Uterus (tissue), 4 donors: ENCODE measurements around the gene FITM1. TPM values are rescaled to one million over a fixed set of nuclear protein-coding genes. Genes with fewer than 3 reads are reported as not detected.

Source experiments
- DNase-seq, 2 donors: peaks; one replicate each; pipeline ENCODE4 v3.0.0-alpha.2; 2019 to 2020
- H3K27ac ChIP-seq, 2 donors: fragments of 200-600 bp; sonication (generic); 1 replicate in 1 of 2; 2 replicates in 1 of 2; pipeline ENCODE4 v1.5.1; 2016 to 2018
- H3K27me3 ChIP-seq, 2 donors: fragments of 200-600 bp; sonication (generic); one replicate each; pipeline ENCODE4 v1.5.1; 2018 to 2019; ENCODE audit warnings: control low read depth in 1 of 2
- H3K36me3 ChIP-seq, 2 donors: fragments of 200-600 bp; sonication (generic); one replicate each; pipeline ENCODE4 v1.5.1; 2019; ENCODE audit warnings: control low read depth in 1 of 2
- H3K4me1 ChIP-seq, 2 donors: fragments of 200-600 bp; sonication (generic); one replicate each; pipeline ENCODE4 v1.5.1; 2018 to 2019; ENCODE audit warnings: control low read depth in 1 of 2
- H3K4me3 ChIP-seq, 2 donors: fragments of 200-600 bp; sonication (generic); 1 replicate in 1 of 2; 2 replicates in 1 of 2; pipeline ENCODE4 v1.5.1; 2018 to 2019; ENCODE audit warnings: mild to moderate bottlenecking in 1 of 2
- H3K9me3 ChIP-seq, 2 donors: fragments of 200-600 bp; sonication (generic); one replicate each; pipeline ENCODE4 v1.5.1; 2019; ENCODE audit warnings: control low read depth in 1 of 2
- CTCF ChIP-seq, 4 experiments: fragments of 200-600 bp in 2 of 4; fragments of 450-650 bp in 2 of 4; sonication (generic) in 2 of 4; IDR thresholded peaks; one replicate each; pipeline ENCODE4 v1.5.1; 2016 to 2019; ENCODE audit warnings: antibody characterized with exemption in 4 of 4, mild to moderate bottlenecking in 2 of 4, moderate library complexity in 1 of 4
- POLR2A ChIP-seq, 2 donors: fragments of 450-650 bp; IDR thresholded peaks; one replicate each; pipeline ENCODE4 v1.6.1; 2016; ENCODE audit warnings: antibody characterized with exemption in 2 of 2, mild to moderate bottlenecking in 1 of 2, moderate library complexity in 1 of 2
- intact Hi-C: fragments of 100-400 bp; cut with DNase I; formaldehyde crosslinking; loops from one replicate; pipeline ENCODE4 v1.15.1; 2023; ENCODE audit warnings: low total_unique reads
- total RNA-seq, 4 donors: library from RNA; depleted of rRNA in 3 of 4; stranded (reverse); fragments of >200 nt in 3 of 4; gene quantifications; one replicate each; pipeline versions ENCODE4 v1.1.0 to v1.2.4, GENCODE V29; 2014 to 2023
- donor health status: DM: yes; HTN: yes; CAD: no.

Gene FITM1
- total RNA-seq, 4 donors from 2014 or later, result 0.48 to 2.4 (median 1.3) TPM; not detected in 1

GRCh38 chr14:24098229-24098926, 32.1 kb upstream of the FITM1 start:
- no peak for DNase-seq
- Histone ChIP-seq H3K4me3 (no peak overlapping the region), H3K27me3 (no peaks in the 10 kb centered on the region), H3K4me1 (peaks cover 0 to 8% of the 10 kb centered on the region in 2 donors), H3K9me3 (no peaks in the 10 kb centered on the region), H3K36me3 (no peaks in the 10 kb centered on the region), H3K27ac (no peak overlapping the region)
- no peak for TF ChIP-seq POLR2A (IDR thresholded peaks at IDR 0.05)
- TF ChIP-seq CTCF (IDR thresholded peaks at IDR 0.05), result no peak
- intact Hi-C loops, result no loop called here

GRCh38 chr14:24098927-24099813, 31.3 kb upstream of the FITM1 start:
- TF ChIP-seq CTCF (IDR thresholded peaks at IDR 0.05), result no peak
- TF ChIP-seq POLR2A (IDR thresholded peaks at IDR 0.05), result no peak
- Histone ChIP-seq H3K4me3 (no peak overlapping the region), H3K9me3 (no peaks in the 10 kb centered on the region), H3K27ac (no peak overlapping the region), H3K4me1 (peaks cover 0 to 8% of the 10 kb centered on the region in 2 donors), H3K27me3 (no peaks in the 10 kb centered on the region), H3K36me3 (no peaks in the 10 kb centered on the region)
- intact Hi-C loops, result no loop called here
- DNase-seq, result no peak

- H3K36me3 ChIP-seq, result no peaks in the 10 kb centered on the region
- H3K27me3 ChIP-seq, result no peaks in the 10 kb centered on the region
- no peak overlapping the region for H3K27ac ChIP-seq
- H3K4me3 ChIP-seq, result no peak overlapping the region
- intact Hi-C loops, result no loop called here
- TF ChIP-seq CTCF (IDR thresholded peaks at IDR 0.05), result no peak
- no peak for TF ChIP-seq POLR2A (IDR thresholded peaks at IDR 0.05)
- H3K4me1 ChIP-seq, result peaks cover 0 to 2% of the 10 kb centered on the region in 2 donors
- H3K9me3 ChIP-seq, result no peaks in the 10 kb centered on the region
- DNase-seq, result no peak
Observed at GRCh38 chr14:24100197-24100981, 30.1 kb upstream of the FITM1 start.

GRCh38 chr14:24100982-24101494, 29.4 kb upstream of the FITM1 start:
- TF ChIP-seq POLR2A (IDR thresholded peaks at IDR 0.05) (no peak), CTCF (IDR thresholded peaks at IDR 0.05) (no peak)
- no peak for DNase-seq
- Histone ChIP-seq H3K9me3 (no peaks in the 10 kb centered on the region), H3K4me3 (no peak overlapping the region), H3K36me3 (no peaks in the 10 kb centered on the region), H3K27ac (no peak overlapping the region), H3K4me1 (no peaks in the 10 kb centered on the region), H3K27me3 (no peaks in the 10 kb centered on the region)
- intact Hi-C loops, result no loop called here
